NB4 (cell line): ENCODE measurements around the gene LMTK2.

Experiments used
- CTCF ChIP-seq: IDR thresholded peaks from one replicate; pipeline ENCODE4 v1.5.1; 2012; ENCODE audit warnings: low read depth, low read length
- POLR2A ChIP-seq: IDR thresholded peaks from 2 replicates; pipeline ENCODE4 v1.6.1; 2011; ENCODE audit warnings: mild to moderate bottlenecking; ENCODE audit not compliant: insufficient read length; ENCODE audit errors: extremely low read depth

GRCh38 chr7:98189559-98189958, 82.9 kb downstream of the LMTK2 start:
- no peak for TF ChIP-seq CTCF
- TF ChIP-seq POLR2A, result no peak
